Measurements from ENCODE around the gene RNF13. TPM values are rescaled to one million over a fixed set of nuclear protein-coding genes. Genes with fewer than 3 reads are reported as not detected.

RNF13 gene
- total and polyA plus RNA-seq, 2 of the 4 experiments (the other 2 are of a cell fraction) = 12.8 to 29.8 TPM

GRCh38 chr3:149920119-149920518 lies 107.1 kb downstream of the RNF13 start:
- Histone ChIP-seq H3K79me1 (ENCODE audit: low read depth in 1 of 2, low read length in 2 of 2) (no peaks in the 10 kb centered on the region), H3K4ac (ENCODE audit: low read depth, low read length) (no peak overlapping the region), H2BK15ac (ENCODE audit: low read depth, low read length) (no peak overlapping the region), H2AFZ (replicated peaks; ENCODE audit: low read length, poor library complexity) (no peak overlapping the region), H3K4me1 (ENCODE audit: control insufficient read depth, insufficient read depth, low read length) (no peaks in the 10 kb centered on the region), H3K9ac (ENCODE audit: low read depth, low read length) (no peak overlapping the region), H3K27me3 (ENCODE audit: control insufficient read depth, insufficient read depth, low read length) (no peaks in the 10 kb centered on the region), H2BK20ac (ENCODE audit: low read depth, low read length) (no peak overlapping the region), H4K5ac (ENCODE audit: low read depth, low read length) (no peak overlapping the region), H3K4me3 (ENCODE audit: insufficient read depth, low read depth, low read length) (no peak overlapping the region), H3K4me2 (ENCODE audit: low read depth, low read length) (no peak overlapping the region), H3K9me3 (ENCODE audit: control insufficient read depth, insufficient read depth, low read length) (no peaks in the 10 kb centered on the region), H2AK5ac (ENCODE audit: low read depth, low read length) (no peak overlapping the region), H4K8ac (ENCODE audit: low read depth in 2 of 2, low read length in 2 of 2) (no peak overlapping the region), H3K36me3 (ENCODE audit: control insufficient read depth, insufficient read depth, low read length) (no peaks in the 10 kb centered on the region), H3K14ac (replicated peaks; ENCODE audit: low read depth, low read length) (no peak overlapping the region), H4K20me1 (ENCODE audit: insufficient read depth, low read length) (no peaks in the 10 kb centered on the region), H3K18ac (ENCODE audit: low read depth, low read length) (no peak overlapping the region), H2BK5ac (ENCODE audit: low read depth, low read length, poor library complexity, severe bottlenecking) (no peak overlapping the region), H3K56ac (ENCODE audit: extremely low read depth, insufficient read depth, low read length) (no peak overlapping the region), H2BK120ac (ENCODE audit: low read depth, low read length) (no peak overlapping the region), H3K23ac (ENCODE audit: low read depth, low read length) (no peak overlapping the region), H3K9me1 (ENCODE audit: insufficient read depth, low read length) (no peaks in the 10 kb centered on the region), H4K91ac (ENCODE audit: insufficient read depth, low read depth, low read length) (no peak overlapping the region), H3K27ac (ENCODE audit: insufficient read depth, low read length) (no peak overlapping the region), H2AK9ac (replicated peaks; ENCODE audit: low read depth, low read length, poor library complexity) (no peak overlapping the region)
- WGBS, 2 experiments (ENCODE audit: extremely low coverage in 2 of 2, insufficient read length in 1 of 2) = no CpG with 5 or more reads among the region's 3 CpGs
- CTCF ChIA-PET = no interaction called here
- BruUV-seq (replicated peaks) = no TSS peak
- DNase-seq = no peak
- in situ Hi-C loops (cut with MboI; ENCODE audit: low sequenced_read_pairs) (no loop called here), intact Hi-C loops (cut with micrococcal nuclease) (no loop called here), dilution Hi-C loops (cut with HindIII; ENCODE audit: low sequenced_read_pairs, unreplicated experiment) (no loop called here)
- POLR2A ChIA-PET (ENCODE audit: unreplicated experiment) = no interaction called here
- no peak for ATAC-seq (ENCODE audit: low read depth)
- TF ChIP-seq MAFK (IDR thresholded peaks at IDR 0.05; ENCODE audit: low read depth, low read length) (no peak), RAD21 (IDR thresholded peaks at IDR 0.05; ENCODE audit: low read length) (no peak), MAZ (IDR thresholded peaks at IDR 0.05; ENCODE audit: borderline replicate concordance, low read depth, low read length) (no peak), RCOR1 (IDR thresholded peaks at IDR 0.05; ENCODE audit: insufficient replicate concordance, low read length) (no peak), POLR2A (IDR thresholded peaks at IDR 0.05; ENCODE audit: low read depth, low read length) (no peak), RFX5 (IDR thresholded peaks at IDR 0.05; ENCODE audit: low read depth, low read length) (no peak), NFE2L2 (IDR thresholded peaks at IDR 0.05; ENCODE audit: low read depth, low read length) (no peak), CHD1 (IDR thresholded peaks at IDR 0.05; ENCODE audit: low read depth, low read length) (no peak), BHLHE40 (IDR thresholded peaks at IDR 0.05; ENCODE audit: low read depth, low read length) (no peak), ELK1 (IDR thresholded peaks at IDR 0.05; ENCODE audit: borderline replicate concordance, low read depth, low read length) (no peak), FOS (IDR thresholded peaks at IDR 0.05; ENCODE audit: low read depth, low read length) (no peak), SMC3 (IDR thresholded peaks at IDR 0.05; ENCODE audit: low read depth, low read length) (no peak), MXI1 (IDR thresholded peaks at IDR 0.05; ENCODE audit: borderline replicate concordance, low read depth, low read length) (no peak), CEBPB (IDR thresholded peaks at IDR 0.05; ENCODE audit: low read depth, low read length) (no peak), CTCF (conservative IDR thresholded peaks at IDR 0.05; ENCODE audit: low read depth, low read length) (no peak)
- TF ChIP-seq, protein P1, sequence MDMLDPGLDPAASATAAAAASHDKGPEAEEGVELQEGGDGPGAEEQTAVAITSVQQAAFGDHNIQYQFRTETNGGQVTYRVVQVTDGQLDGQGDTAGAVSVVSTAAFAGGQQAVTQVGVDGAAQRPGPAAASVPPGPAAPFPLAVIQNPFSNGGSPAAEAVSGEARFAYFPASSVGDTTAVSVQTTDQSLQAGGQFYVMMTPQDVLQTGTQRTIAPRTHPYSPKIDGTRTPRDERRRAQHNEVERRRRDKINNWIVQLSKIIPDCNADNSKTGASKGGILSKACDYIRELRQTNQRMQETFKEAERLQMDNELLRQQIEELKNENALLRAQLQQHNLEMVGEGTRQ (IDR thresholded peaks at IDR 0.05; ENCODE audit: low read depth, low read length) = no peak

All from IMR-90 (cell line).